Stimulated activated CD4-positive, alpha-beta T cell treated with anti-CD3 and anti-CD28 coated beads, Interleukin-1b, Interleukin-23, amount 100 ng/mL, for 4 hours (primary cell): ENCODE measurements around the gene RNF207.
A peak's percentile ranks its signal among the peaks of the same experiment; 100 is the strongest.

Experiments
- DNase-seq, 2 donors: peaks; one replicate each; pipeline ENCODE4 v3.0.0-alpha.2; 2020; ENCODE audit warnings: low read depth in 2 of 2

Gene RNF207

DNA sequence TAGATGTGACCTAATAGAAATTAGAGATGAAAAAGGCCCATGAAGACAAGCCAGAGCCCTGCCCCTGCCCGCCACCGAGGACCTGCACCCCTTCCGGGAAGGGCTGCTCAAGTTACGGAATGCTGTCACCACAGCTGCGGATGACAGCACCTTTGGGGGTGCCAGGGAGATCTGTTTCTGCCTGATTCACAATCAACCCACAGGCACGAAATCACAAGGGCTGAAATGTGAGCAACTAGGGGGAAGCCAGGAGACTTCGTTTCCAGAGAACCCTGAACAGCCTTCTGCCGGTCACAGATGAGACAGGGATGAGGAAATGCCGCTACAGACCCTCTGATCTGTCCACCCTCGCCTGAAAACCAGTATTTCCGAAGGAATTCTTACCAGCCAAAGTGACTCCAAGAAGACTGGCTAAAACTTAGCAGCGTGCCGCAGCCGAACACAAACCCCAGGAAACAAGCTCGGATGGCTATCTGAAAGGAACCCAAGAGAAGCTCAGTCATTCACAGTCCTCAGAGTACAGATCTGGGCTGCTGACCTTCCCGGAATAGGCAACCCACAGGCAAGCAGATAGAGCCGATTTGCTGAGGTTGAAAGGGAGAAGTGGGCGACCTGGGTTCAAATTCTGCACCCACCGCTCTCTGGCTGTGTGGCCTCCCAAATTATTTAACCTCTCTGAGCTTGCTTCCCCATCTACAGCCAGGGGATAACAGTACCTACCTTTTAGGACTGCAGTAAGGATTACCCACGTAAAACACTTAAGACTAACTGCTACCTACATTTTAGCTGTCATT lies 28.8 kb downstream of the RNF207 start:
- no peak for DNase-seq

DNA sequence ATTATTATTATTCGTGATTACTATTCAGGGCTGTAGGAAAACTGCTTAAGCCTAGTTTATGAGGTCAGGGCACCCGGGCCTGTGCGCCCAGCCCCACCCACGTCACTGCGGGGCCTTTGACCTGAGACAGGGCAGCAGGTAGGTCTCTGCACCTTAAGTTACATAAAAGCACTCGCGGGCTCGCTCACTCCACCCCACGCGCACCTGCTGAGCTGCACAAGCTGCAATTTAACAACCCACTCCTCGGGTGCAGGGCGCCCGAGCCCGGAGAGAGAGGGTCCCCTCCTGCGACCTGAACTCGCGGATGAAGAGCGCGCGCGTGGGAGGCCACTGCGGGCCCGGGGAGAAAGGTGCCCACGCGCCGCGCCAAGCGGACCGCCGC lies 29.4 kb downstream of the RNF207 start:
- DNase-seq = peak in 1 of 2 donors; percentile 19

DNA sequence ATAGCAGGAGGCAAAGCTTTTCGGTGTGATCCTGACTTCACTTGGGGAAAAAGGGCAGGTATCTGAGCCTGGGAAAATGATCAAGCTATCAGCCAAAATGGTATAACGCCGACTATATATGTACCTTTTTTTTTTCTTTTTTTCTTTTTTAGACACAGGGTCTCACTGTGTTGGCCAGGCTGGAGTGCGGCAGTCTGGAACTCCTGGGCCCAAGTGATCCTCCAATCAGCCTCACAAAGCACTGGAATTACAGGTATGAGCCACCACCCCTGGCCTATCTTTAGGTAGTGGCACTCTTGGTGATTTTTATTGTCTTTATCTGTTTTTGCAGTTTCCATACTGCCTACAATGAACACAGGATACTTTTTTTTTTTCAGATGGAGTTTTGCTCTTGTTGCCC lies 31.2 kb downstream of the RNF207 start:
- no peak for DNase-seq

DNA sequence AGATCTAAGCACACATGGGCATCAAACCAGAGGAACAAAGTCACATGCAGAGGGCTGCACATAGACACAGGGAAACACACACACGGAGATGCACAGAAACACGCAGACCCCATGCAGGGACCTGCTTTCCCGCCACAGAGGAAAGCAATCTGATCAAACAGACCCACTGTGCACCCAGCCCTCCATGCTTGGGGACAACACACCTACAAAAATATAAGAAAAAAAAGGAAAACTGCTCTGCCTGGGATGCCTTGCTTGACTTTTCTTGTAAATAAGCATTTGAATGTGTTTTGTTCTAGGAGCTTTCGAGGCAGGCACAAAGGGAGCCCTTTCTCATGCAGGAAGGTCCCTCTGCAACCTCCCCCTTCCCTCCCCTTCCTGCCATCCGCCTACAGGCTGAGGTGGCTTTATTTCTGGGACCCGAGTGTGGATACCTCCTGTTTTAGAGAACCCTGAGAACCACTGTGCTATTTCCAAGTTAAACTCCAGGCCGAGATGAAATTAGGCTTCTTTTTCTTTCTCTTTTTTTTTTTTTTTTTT lies 33.4 kb downstream of the RNF207 start:
- DNase-seq = no peak

DNA sequence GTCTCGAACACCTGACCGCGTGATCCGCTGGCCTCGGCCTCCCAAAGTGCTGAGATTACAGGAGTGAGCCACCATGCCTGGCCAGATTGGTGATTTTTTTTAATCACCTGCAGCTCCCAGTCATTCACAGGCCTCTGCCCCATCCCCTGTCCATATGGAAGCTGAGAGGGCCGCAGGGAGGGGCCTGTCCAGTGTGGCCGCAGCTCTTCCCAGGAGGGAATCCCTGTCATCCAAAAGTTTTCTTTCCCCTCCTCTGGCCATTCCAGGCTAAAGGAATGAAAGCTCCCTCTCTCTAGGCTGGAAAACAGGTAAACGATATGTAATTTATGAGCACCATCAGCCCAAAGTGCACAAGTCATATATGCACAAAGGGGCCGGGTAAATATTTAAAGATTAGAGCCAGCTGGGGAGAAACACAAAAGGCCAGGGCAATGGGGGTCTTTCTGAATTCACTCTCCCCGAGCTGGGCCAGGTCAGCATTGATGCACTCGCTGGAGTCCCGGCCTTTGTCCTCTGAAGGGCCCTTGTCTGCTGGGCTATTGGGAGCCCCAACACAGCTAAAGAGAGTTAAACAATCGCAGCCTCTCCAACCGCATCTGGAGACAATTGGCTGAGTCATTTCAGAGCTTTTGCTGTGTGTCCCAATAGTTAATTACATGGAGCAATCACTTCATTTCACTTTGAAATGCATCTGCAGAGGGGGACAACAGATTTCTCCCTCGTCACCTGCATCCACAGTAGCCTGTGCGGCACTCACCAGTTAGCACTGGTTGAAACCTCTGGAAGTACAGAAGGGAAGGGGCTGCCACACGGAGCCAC lies 34.2 kb downstream of the RNF207 start:
- no peak for DNase-seq

DNA sequence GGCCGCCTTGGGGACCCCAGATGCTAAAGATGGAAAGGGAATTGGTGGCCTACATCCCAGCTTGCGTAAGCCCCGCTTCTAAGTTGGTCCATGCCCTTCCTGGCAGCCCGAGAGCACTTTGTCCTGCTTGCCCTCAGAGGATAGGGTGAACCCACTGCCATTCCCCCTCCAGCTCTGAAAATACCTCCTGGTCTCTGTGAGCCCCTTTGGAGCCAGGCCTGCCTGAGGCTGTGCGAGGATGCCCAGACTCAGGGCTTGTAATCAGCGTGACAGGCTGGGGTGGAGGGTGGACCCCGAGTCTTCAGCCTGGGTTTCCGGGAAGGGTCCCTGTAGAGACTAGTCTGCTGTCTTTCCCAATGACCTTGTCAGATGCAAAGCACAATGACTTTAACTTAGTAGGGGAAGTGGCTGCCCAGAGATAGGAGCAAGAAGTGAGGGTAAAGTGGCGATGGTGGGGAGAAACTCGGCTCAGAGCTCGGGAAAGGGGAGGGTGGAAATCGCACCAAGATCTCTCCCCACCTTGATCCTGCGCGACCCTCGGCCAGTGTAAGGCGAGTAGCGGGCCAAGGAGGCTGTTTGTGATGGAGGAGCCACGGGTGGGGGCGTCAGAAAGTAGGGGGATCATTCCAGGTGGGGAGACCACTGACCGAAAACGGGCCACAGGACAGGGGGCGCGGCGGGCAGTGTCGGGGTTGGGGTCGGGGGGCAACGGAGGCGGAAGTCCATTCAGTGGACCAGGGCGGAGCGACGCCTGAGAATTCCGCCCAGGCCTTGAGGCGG lies 35.4 kb downstream of the RNF207 start:
- DNase-seq = no peak

DNA sequence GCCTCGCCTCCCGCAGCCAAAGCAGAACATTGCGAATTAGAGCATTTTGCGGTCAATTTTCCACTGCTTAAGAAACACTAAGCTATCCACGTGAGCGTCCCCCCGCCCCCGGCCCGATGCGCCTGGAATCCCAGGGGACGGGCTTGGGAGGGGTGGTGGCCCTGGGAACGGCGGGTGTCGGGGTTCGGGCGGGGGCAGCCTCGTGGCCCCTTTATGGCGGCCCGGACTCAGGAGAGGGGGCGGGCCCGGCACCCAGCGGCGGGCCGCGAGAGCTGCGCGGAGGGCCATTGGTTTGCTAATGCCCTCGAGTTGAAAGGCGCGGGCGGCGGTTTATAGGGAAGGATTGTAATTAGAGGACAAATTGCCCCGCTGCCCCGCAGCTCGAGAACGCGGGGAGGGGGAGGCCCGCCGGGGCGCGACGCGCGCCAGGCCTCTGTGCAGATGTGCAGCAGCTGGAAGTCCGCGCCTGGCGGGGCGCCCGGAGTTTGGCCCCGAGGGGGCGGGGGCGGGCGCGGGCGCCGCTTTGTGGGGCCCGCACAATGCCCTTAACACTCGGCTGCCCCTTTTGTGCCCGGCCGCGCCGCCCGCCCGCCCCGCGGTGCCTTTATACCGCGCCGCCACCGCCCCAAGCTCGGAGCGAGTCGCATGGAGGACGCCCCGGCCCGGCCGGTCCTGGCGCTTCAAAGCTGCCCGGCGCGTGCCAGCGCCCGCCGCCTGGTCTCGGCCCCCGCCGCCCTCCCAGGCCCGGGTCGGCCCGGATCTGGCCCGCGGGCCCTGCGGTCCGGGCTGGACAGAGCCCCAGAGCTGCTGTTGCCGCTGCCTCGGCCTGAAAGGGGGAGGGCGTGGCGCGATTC lies 36.2 kb downstream of the RNF207 start:
- DNase-seq = no peak

DNA sequence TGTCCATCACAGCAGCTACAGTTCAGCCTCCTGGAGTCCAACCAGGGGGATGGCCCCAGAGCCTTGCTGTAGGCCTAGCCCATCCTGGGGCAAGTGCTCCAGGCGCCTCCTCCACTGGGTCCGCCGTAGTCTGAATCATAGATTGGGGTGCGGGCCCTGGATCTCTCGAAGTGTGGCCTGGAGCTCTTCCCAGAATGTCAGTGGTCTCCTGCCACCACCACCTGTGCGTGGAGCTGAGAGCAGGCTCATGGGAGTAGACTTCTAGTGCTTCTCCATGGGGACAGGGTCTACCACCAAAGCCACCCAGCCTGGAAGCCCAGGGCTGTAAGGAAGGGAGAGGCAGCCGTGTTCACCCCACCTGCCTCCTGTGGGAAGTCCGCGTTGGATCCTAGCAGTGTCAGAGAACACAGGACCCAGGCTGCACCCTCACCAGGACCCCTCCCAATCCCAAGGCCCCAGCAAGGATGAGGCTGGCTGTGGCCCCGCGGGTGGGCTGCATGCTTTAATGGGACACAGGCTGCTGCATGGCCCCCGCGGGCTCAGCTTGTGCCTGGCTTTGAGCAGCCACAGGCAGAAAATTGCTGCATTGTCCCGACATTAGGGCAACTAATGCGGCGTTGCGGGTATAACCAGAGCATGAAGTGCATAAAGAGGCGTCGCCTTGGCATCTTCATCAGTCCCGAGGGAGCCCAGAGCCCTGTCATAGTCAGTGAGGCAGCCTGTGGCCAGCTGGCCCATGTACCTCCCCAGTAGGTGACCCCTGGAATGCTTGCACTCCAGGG lies 37.3 kb downstream of the RNF207 start:
- no peak for DNase-seq

DNA sequence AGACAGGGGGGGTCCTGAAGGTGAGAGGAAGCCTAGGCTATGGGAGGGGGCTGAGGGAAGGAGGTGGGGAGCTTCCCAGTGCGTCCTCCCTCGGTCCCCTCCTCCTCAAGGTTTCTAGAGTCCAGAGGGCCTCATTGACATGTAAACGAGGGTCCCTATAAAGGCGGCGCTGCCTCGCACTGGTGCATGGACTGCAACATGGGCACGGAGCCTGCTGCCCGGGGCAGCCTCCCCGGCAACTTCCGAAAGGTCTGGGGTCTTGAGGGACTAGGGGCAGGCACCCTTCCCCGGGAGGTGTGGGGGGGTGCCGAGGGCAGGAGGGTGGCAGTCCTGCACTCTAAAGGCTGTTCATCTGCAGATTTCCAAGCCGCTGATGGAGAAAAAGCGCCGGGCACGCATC lies 38.1 kb downstream of the RNF207 start, which contains the start of gene HES3:
Gene HES3 (plus strand): TSS at position 187 of the 400 bp plus-strand sequence. CDS start 187 bp downstream, at position 374.
- no peak for DNase-seq

DNA sequence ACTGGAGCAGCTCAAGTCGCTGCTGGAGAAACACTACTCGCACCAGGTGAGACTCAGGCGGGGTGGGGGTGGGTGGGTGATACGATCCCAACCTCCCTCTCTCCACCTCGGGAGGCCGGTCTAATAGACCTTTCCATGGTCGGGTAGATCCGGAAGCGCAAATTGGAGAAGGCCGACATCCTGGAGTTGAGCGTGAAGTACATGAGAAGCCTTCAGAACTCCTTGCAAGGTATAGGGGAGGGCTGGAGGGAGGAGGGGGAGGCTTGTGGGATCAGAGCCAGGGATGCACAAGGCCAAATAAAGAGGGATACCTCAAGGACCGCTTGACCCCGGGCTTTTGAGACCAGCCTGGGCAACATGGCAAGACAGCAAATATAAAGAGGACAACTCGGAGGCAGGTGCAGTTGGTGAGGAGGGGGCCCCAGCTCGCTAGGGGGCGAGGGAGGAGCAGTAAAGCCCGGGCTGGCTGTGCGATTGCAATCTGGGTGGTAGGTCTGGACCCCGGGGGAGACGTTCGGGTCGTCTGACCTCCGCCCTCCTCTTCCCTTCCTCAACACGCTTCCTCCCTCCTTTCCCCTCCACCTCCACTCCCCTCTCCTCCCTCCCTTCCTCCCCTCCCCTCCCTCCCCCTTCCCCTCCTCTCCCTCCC lies 38.6 kb downstream of the RNF207 start:
- DNase-seq = no peak

DNA sequence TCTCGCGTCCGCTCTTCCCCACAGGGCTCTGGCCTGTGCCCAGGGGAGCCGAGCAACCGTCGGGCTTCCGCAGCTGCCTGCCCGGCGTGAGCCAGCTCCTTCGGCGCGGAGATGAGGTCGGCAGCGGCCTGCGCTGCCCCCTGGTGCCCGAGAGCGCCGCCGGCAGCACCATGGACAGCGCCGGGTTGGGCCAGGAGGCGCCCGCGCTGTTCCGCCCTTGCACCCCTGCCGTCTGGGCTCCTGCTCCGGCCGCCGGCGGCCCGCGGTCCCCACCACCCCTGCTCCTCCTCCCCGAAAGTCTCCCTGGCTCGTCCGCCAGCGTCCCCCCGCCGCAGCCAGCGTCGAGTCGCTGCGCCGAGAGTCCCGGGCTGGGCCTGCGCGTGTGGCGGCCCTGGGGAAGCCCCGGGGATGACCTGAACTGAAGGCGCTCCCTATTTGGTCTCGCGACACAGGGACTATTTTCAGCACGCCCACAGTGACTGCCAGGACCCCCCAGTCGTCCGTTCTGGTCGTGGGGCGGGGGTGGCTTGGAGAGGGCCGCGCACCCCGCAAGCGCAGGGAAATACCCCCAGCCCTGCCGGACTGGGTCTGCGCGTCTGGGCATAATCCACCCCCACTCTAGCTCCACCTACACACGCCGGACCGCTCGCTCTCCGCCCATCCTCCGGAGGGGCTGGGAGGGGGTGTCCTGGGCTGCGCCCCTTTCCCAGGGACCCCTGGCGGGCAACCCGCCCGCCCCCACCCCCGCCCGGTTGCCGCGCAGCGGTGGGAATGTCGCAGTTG lies 39.4 kb downstream of the RNF207 start:
- peak; percentile 69 to 79 for DNase-seq

DNA sequence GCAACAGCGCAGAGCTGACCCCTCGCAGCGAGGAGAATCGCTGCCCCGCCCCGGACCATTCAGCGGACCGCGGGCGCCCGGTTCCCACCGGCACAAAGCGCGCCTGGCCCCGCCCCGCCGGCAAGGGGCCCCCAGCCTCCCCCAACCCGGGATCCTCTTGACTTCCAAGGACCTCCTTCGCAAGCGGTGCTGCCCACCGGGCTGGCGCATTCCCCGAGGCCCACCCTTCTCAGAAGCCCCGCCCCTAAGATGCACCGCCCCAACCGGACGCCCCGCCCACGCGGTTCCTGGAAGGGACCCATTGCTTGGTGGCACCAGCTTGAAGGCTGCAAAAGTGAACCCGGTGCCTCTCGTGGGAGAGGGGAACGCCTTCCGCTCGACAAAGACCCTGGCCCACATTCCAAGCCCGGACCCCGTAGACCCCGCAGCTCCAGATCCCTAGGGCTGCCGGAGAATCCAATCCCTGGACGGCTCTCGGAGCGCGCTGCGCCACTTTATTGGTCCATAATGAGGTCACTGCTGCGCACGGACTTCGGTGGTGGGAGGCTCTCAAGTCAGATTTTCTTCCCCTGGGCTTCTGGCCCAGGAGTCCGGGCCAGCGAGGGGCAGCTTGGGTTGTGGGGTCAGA lies 40.1 kb downstream of the RNF207 start:
- peak in 1 of 2 donors; percentile 42 for DNase-seq

DNA sequence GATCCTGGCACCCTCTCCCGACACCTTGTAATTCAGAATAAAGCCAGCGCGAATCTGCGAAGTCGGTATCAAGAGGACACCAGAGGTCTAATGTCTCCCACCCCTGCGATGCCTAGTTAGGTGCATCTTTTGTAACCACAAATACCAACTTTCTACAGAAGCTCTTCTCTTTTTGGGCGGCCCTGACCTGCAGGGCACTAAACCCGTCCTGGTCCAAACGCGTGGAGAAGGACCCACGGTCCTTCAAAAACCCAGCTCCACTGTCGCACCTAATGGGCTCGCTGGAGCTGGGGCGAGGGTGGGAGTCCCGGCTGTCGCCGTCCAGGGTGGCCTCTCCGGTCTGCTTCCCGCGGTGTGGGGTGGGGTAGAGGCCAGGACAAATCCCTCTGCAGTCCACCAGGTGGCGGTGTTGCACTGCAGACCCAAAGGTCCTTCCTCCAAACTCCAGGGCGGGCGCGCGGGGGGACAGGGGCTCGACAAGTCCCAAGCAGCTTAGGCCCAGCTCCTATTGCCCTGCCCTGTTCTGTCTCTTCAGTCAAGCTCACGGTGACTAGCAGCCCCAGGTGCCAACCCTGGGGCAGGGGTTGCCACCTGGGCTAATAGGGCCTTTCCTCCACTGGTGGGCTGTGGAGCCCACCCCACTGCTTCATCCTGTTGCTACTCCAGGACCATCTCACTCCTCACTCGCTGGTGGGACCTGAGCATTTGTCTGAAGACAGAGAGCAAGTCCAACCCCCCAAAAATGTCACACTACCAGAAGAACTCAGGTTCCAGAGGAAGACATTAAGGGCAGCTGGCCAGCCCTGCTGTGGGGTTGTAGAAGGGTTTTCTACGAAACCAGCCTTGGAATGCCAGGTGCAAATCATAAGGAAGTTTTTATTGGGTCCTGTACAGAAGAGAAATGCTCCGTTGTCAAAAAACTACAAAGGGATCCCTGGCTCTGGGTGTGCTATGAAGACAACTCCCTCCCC lies 40.9 kb downstream of the RNF207 start:
- peak; percentile 77 to 80 for DNase-seq

DNA sequence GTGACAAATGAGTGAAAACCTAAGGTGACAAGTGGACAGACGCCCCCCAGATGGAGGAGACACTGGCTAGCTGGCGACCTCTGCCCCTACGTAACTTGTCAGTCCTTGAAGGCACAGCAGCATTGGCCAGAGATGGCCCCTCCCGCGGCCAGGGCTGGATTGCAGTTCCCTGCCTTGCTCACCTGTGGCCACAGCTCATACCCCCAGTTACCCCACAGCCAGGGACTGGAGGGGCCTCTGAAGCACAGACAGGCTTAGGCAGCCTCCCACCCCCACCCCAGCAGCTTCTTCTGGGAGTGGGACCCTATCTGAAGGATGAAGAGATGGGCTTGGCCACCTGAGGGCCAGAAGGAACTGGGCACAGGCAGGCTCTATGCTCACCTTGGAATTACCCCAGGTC lies 41.7 kb downstream of the RNF207 start:
- no peak for DNase-seq

DNA sequence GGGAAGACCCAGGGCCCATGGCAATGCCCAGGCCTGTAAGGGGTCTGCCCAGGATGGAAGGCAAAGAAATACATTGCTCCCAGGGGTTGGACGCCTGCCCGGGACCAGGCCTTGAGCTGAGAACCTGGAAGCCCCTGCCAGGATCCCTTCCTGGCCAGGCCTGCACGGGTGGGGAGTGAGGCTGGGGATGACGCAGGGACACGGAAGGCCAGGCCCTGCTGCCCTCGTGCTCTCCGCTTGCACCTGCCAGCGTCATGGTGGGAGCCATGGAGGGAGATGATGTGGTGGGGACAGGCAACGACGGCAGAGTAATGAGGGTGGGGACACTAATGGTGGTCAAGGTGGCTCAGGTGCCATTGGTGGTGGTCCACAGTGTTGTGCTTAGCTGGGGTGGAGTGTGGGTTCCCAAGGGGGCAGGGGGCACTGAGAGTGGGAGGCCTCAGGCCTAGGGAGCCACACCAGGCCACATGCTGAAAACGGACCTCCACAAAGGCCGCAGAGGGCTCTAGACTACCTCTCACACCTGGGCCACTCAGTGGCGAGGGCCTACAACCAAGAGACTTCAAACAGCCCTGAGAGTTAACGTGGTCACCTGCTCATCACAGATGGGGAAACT lies 42.4 kb downstream of the RNF207 start:
- no peak for DNase-seq

DNA sequence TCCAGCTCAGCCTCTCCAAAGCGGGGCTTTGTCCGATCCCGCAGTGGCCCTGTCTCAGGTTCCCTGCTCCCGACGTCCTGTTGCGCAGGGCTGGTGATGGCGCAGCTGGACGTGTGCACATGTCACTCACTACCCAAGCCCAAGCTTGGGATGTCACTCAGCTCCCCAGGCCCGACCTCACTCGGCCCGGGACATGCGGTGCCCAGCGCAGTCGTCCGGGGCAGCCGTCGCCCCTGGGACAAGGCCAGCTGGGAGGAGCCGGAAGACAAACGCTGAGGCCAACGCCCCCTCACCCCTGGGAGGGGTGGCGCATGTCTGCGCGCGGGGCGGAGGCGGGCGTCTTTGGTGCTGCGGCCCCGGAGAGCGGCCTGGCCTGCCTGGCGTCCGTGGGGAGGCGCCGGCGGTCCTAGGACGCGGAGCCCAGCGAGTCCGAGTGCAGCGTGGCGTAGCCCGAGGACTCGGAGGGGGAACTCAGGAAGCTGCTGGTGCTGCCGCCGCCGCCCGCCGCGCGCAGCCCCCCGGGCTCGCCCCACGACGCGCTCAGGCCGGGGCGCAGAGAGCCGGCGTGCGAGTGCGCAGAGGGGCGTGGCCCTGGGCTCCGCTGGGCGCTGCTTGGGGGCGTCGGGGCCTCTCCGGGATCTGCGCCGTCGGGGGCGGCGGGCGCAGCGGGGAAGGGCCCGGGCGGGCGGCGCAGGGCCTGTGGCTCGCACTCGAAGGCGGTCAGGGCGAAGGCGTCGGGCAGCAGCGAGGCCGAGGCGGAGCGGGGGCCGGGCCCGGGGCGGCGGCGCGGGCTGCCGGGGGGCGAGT lies 43.2 kb downstream of the RNF207 start:
- DNase-seq = no peak
